Natural killer cell treated with Interleukin-12 subunit alpha and Interleukin-12 subunit beta and Interleukin-15 and Interleukin-18, amount 100 ng/mL, for 72 hours (primary cell): Measurements from ENCODE around the gene IL22RA1. TPM values are rescaled to one million over a fixed set of nuclear protein-coding genes. Genes with fewer than 3 reads are reported as not detected.

Experiments used
- ATAC-seq, 2 donors: fragments of 150-1000 bp; cut with Tn5 transposase in 1 of 2; sonication (Bioruptor Pico), chemical (Tn5 transposase) in 1 of 2; 2 replicates each; pipeline ENCODE4 v1.10.0; 2021
- DNase-seq: peaks from one replicate; pipeline ENCODE4 v3.0.0; 2022; ENCODE audit warnings: low spot score
- H3K27ac Mint-ChIP-seq, 2 donors: 1 replicate in 1 of 2; 2 replicates in 1 of 2; pipeline ENCODE4 v1.8.0; 2022; ENCODE audit warnings: mixed read lengths in 2 of 2, mild to moderate bottlenecking in 1 of 2, moderate library complexity in 1 of 2
- H3K27me3 Mint-ChIP-seq, 2 donors: 1 replicate in 1 of 2; 2 replicates in 1 of 2; pipeline ENCODE4 v1.8.0; 2022; ENCODE audit warnings: mixed read lengths in 2 of 2
- H3K36me3 Mint-ChIP-seq: one replicate; pipeline ENCODE4 v1.8.0; 2022; ENCODE audit warnings: mixed read lengths
- H3K4me1 Mint-ChIP-seq, 2 donors: 1 replicate in 1 of 2; 2 replicates in 1 of 2; pipeline ENCODE4 v1.8.0; 2022; ENCODE audit warnings: low read depth in 2 of 2, mixed read lengths in 2 of 2, mild to moderate bottlenecking in 1 of 2
- H3K4me3 Mint-ChIP-seq: one replicate; pipeline ENCODE4 v1.8.0; 2022; ENCODE audit warnings: mixed read lengths
- H3K9me3 Mint-ChIP-seq: 2 replicates; pipeline ENCODE4 v1.8.0; 2022; ENCODE audit warnings: mixed read lengths
- total RNA-seq, 2 donors: library from RNA; stranded (reverse); gene quantifications; one replicate each; pipeline ENCODE4 v1.2.3, GENCODE V29; 2022

IL22RA1 gene
- total RNA-seq, 2 donors from 2014 or later = not detected

DNA sequence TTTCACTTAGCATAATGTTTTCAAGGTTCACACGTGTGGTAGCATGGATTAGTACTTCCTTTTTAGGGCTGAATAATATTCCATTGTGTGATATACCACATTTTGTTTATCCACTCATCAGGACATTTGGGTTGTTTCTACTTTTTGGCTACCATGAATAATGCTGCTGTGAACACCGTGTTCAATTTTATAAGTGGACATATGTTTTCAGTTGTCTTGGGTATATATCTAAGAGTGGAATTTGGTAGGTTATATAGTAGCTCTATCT, 3.8 kb downstream of the IL22RA1 start:
- Mint-ChIP-seq H3K27ac (no peak overlapping the region), H3K36me3 (no peaks in the 10 kb centered on the region)
- no peak for ATAC-seq

GRCh38 chr1:24138476-24139221, 4.3 kb downstream of the IL22RA1 start:
- Mint-ChIP-seq H3K4me1 (peaks cover 0 to 8% of the 10 kb centered on the region in 2 donors), H3K27ac (no peak overlapping the region), H3K9me3 (no peaks in the 10 kb centered on the region), H3K4me3 (no peak overlapping the region), H3K36me3 (no peaks in the 10 kb centered on the region), H3K27me3 (peaks cover 0 to 5% of the 10 kb centered on the region in 2 donors)
- DNase-seq (peak; percentile 12), ATAC-seq (no peak)

More for the DNA sequence above, 3.8 kb downstream of the IL22RA1 start:
- DNase-seq = no peak
- Mint-ChIP-seq H3K4me1 (peaks cover 0 to 8% of the 10 kb centered on the region in 2 donors), H3K27me3 (peaks cover 0 to 3% of the 10 kb centered on the region in 2 donors), H3K4me3 (no peak overlapping the region), H3K9me3 (no peaks in the 10 kb centered on the region)

GRCh38 chr1:24136956-24137539, 5.9 kb downstream of the IL22RA1 start:
- H3K36me3 Mint-ChIP-seq = no peaks in the 10 kb centered on the region
- H3K27me3 Mint-ChIP-seq = peaks cover 0 to 8% of the 10 kb centered on the region in 2 donors
- no peak overlapping the region for H3K27ac Mint-ChIP-seq
- H3K4me1 Mint-ChIP-seq = peaks cover 0 to 8% of the 10 kb centered on the region in 2 donors
- DNase-seq (peak; percentile 38), ATAC-seq (no peak)
- H3K9me3 Mint-ChIP-seq = no peaks in the 10 kb centered on the region
- H3K4me3 Mint-ChIP-seq = no peak overlapping the region

GRCh38 chr1:24134376-24134775, 8.6 kb downstream of the IL22RA1 start:
- H3K36me3 Mint-ChIP-seq = no peaks in the 10 kb centered on the region
- no peaks in the 10 kb centered on the region for H3K9me3 Mint-ChIP-seq
- peaks cover under 1 to 8% of the 10 kb centered on the region in 2 donors for H3K27me3 Mint-ChIP-seq
- no peak overlapping the region for H3K27ac Mint-ChIP-seq
- H3K4me1 Mint-ChIP-seq = peaks cover 0 to 5% of the 10 kb centered on the region in 2 donors
- ATAC-seq (no peak), DNase-seq (peak; percentile 22)
- no peak overlapping the region for H3K4me3 Mint-ChIP-seq

DNA sequence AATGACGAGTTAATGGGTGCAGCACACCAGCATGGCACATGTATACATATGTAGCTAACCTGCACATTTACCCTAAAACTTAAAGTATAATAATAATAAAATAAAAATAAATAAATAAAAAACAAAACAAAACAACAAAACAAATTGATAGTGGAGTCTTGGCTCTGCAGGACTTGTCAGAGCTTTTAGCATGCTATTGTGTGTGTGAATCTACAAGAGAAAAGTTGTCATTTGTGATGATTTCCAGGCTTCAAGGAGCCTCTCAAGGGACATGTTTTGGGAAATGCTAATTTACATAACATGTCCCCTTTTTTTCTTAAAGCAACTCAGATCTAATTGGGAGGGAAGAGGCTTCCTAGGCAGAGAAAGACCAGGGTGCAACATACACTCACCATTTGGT, 9.1 kb downstream of the IL22RA1 start:
- H3K27ac Mint-ChIP-seq = no peak overlapping the region
- DNase-seq (no peak), ATAC-seq (no peak)
- H3K27me3 Mint-ChIP-seq = peaks cover 6 to 13% of the 10 kb centered on the region in 2 donors
- peaks cover 0 to under 1% of the 10 kb centered on the region in 2 donors for H3K4me1 Mint-ChIP-seq
- H3K36me3 Mint-ChIP-seq = no peaks in the 10 kb centered on the region
- H3K4me3 Mint-ChIP-seq = no peak overlapping the region
- H3K9me3 Mint-ChIP-seq = no peaks in the 10 kb centered on the region

DNA sequence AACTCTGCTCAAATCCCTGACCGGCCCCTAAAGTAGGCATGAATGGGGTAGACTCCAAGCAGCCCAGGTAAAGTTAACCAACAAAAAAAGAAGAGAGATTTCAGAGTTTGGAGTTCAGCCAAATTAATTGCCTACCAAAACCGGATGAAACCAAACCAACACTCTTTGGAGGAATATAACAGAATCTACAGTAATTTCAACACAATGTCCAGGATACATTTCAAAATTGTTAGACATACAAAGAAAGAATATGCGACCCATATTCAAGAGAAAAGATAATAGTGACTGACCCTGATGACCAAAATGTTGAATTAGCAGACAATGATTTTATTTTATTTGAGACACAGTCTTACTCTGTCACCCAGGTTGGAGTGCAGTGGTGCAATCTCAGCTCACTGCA, 12.6 kb downstream of the IL22RA1 start:
- DNase-seq (no peak), ATAC-seq (no peak)
- no peaks in the 10 kb centered on the region for H3K4me1 Mint-ChIP-seq
- no peak overlapping the region for H3K4me3 Mint-ChIP-seq
- no peaks in the 10 kb centered on the region for H3K9me3 Mint-ChIP-seq
- H3K27me3 Mint-ChIP-seq = peaks cover 11 to 16% of the 10 kb centered on the region in 2 donors
- no peaks in the 10 kb centered on the region for H3K36me3 Mint-ChIP-seq
- H3K27ac Mint-ChIP-seq = no peak overlapping the region

DNA sequence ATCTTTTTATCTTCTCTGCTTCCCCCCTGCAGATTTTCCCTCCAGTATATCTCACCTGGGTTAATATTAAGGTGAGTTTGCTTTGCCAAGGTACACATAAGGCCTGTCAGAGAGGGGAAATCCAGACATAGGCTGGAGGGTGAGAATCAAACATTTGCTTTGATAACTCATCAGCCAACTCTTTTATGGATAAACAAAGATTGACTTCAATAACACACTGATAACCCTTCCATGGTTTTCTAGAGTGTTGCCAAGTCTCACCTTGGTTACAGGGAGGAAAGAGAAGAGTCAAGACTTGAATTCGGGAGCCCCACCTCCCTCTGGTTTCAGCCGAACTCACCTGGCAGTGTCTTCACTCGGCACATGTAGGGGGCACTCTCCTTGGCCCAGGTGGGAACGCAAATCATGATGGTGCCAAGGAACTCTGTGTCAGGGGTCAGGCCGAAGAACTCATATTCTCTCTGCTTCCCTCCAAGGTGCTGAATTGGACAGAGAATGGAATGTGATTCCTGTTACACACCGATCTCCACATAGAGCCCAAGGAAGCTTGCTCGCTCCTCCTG, 15.1 kb downstream of the IL22RA1 start:
- peak; percentile 3 for DNase-seq
- Mint-ChIP-seq H3K36me3 (no peaks in the 10 kb centered on the region), H3K27ac (no peak overlapping the region), H3K4me3 (no peak overlapping the region), H3K9me3 (no peaks in the 10 kb centered on the region), H3K27me3 (peaks cover 10 to 11% of the 10 kb centered on the region in 2 donors), H3K4me1 (no peaks in the 10 kb centered on the region)
- ATAC-seq = no peak

DNA sequence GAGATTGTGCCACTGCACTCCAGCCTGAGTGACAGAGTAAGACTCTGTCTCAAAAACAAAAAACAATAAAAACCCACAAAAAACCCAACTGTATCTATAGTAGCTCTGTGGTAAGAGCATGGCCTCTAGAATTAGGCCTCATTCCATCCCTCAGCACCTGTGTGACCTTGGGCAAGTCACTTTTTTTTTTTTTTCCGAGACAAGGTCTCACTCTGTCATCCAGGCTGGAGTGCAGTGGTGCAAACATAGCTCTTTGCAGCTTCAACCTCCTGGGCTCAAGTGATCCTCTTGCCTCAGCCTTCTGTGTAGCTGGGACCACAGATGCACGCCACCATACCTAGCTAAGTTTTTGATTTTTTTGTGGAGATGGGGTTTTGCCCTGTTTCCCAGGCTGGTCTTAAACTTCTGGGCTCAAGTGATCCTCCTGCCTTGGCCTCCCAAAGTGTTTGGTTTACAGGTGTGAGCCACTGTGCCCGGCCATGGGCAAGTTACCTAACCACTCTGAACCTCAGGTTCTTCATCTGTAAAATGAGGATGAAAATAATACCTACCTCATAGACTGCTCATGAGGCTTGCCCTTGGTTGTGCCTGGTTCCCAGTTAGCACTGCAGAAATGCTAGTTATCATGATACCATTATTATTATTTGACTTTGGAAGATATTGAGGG, 15.7 kb downstream of the IL22RA1 start:
- no peaks in the 10 kb centered on the region for H3K4me1 Mint-ChIP-seq
- H3K4me3 Mint-ChIP-seq = no peak overlapping the region
- H3K27ac Mint-ChIP-seq = no peak overlapping the region
- peaks cover 10 to 11% of the 10 kb centered on the region in 2 donors for H3K27me3 Mint-ChIP-seq
- no peaks in the 10 kb centered on the region for H3K9me3 Mint-ChIP-seq
- no peak for ATAC-seq
- no peaks in the 10 kb centered on the region for H3K36me3 Mint-ChIP-seq
- DNase-seq = peak; percentile 18

DNA sequence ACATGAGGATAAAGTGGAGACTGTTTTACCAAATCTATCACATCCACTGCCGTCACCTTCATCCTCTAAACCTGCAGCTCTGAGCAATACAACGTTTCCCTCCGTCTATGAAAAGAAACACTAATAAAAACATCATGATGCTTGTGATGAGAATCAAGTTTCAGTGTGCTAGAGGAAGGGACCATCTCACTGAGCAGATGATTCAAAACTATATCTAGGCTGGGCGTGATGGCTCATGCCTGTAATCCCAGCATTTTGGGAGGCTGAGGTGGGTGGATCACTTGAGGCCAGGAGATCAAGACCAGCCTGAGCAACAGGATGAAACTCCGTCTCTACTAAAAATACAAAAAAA, 16.3 kb downstream of the IL22RA1 start:
- DNase-seq (no peak), ATAC-seq (no peak)
- Mint-ChIP-seq H3K4me1 (no peaks in the 10 kb centered on the region), H3K4me3 (no peak overlapping the region), H3K9me3 (no peaks in the 10 kb centered on the region), H3K36me3 (no peaks in the 10 kb centered on the region), H3K27ac (no peak overlapping the region), H3K27me3 (peaks cover 10 to 11% of the 10 kb centered on the region in 2 donors)

DNA sequence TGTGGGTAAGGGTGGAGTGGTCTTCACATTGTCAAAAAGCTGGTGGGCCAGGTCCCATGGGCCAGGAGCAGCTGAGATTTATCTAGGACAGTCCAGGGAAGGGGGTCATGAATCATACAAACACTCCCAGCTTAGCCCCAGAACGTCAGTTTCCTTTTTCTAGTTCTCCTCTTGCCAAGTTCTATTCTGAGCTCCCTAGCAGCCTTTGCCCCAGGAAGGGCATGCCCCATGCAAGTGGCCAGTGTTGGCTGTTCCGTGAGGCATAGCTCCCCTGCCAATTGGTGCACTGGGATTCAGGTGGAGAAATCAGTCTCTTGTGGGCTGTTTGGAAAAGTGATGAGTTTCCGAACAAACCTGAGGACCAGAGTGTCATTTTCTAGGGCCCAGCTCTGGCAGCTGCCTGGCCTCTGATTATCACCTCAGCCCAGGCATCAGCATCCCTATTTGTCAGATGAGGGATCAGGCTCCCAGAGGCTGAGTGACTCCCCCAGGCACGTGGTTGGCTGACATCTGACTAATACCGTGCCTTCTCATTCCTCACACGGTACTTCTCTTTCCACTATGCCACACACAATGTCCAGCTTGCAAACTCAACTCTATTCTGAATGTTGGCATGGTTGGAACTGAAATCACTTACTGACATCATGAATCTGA, 16.8 kb downstream of the IL22RA1 start:
- no peaks in the 10 kb centered on the region for H3K36me3 Mint-ChIP-seq
- H3K4me1 Mint-ChIP-seq = no peaks in the 10 kb centered on the region
- H3K9me3 Mint-ChIP-seq = no peaks in the 10 kb centered on the region
- DNase-seq (peak; percentile 20), ATAC-seq (no peak)
- no peak overlapping the region for H3K4me3 Mint-ChIP-seq
- no peak overlapping the region for H3K27ac Mint-ChIP-seq
- H3K27me3 Mint-ChIP-seq = peaks cover 10 to 11% of the 10 kb centered on the region in 2 donors

GRCh38 chr1:24125456-24125855, 17.5 kb downstream of the IL22RA1 start:
- Mint-ChIP-seq H3K9me3 (no peaks in the 10 kb centered on the region), H3K36me3 (no peaks in the 10 kb centered on the region), H3K4me1 (no peaks in the 10 kb centered on the region), H3K27me3 (peaks cover 10 to 11% of the 10 kb centered on the region in 2 donors), H3K27ac (no peak overlapping the region), H3K4me3 (no peak overlapping the region)
- no peak for DNase-seq
- no peak for ATAC-seq

GRCh38 chr1:24124980-24125379, 18.0 kb downstream of the IL22RA1 start:
- Mint-ChIP-seq H3K27me3 (peaks cover 10 to 11% of the 10 kb centered on the region in 2 donors), H3K4me1 (no peaks in the 10 kb centered on the region), H3K36me3 (no peaks in the 10 kb centered on the region), H3K4me3 (no peak overlapping the region), H3K27ac (no peak overlapping the region), H3K9me3 (no peaks in the 10 kb centered on the region)
- DNase-seq (peak; percentile 18), ATAC-seq (no peak)

GRCh38 chr1:24123611-24124010, 19.3 kb downstream of the IL22RA1 start:
- no peaks in the 10 kb centered on the region for H3K9me3 Mint-ChIP-seq
- no peaks in the 10 kb centered on the region for H3K4me1 Mint-ChIP-seq
- ATAC-seq (no peak), DNase-seq (peak; percentile 31)
- no peaks in the 10 kb centered on the region for H3K36me3 Mint-ChIP-seq
- H3K27me3 Mint-ChIP-seq = peaks cover 2 to 3% of the 10 kb centered on the region in 2 donors
- no peak overlapping the region for H3K4me3 Mint-ChIP-seq
- no peak overlapping the region for H3K27ac Mint-ChIP-seq

GRCh38 chr1:24122776-24123175, 20.2 kb downstream of the IL22RA1 start:
- no peaks in the 10 kb centered on the region for H3K36me3 Mint-ChIP-seq
- ATAC-seq = no peak
- no peaks in the 10 kb centered on the region for H3K9me3 Mint-ChIP-seq
- H3K4me3 Mint-ChIP-seq = no peak overlapping the region
- no peaks in the 10 kb centered on the region for H3K4me1 Mint-ChIP-seq
- DNase-seq = peak; percentile 42
- H3K27ac Mint-ChIP-seq = no peak overlapping the region
- H3K27me3 Mint-ChIP-seq = peaks cover 0 to under 1% of the 10 kb centered on the region in 2 donors
